HG03378 (cell line): ENCODE data around the gene SOD1.
A peak's percentile ranks its signal among the peaks of the same experiment; 100 is the strongest.
"Not testable (repeated sequence)": the region's sequence is repeated elsewhere in the genome, so short reads cannot be mapped to it uniquely, and the experiment has no call there.

Experiments used
- ATAC-seq: cut with Tn5 transposase; IDR thresholded peaks from one replicate; pipeline ENCODE4 v1.9.1; 2021; ENCODE audit warnings: mild to moderate bottlenecking, moderate library complexity; ENCODE audit not compliant: unreplicated experiment

Gene SOD1

GRCh38 chr21:31659536-31660258, at the start of gene SOD1:
TSS of gene SOD1 (plus strand) at chr21:31659693. CDS start at chr21:31659770, 77 bp downstream.
- ATAC-seq: peak; percentile 90

- no peak for ATAC-seq
These were observed 48.0 kb upstream of the SOD1 start for GRCh38 chr21:31611445-31611844.

- ATAC-seq: no peak
These were observed 46.4 kb upstream of the SOD1 start for GRCh38 chr21:31612894-31613785.

- no peak for ATAC-seq
These were observed 44.8 kb upstream of the SOD1 start for GRCh38 chr21:31614705-31615104.

GRCh38 chr21:31616216-31616615, 43.3 kb upstream of the SOD1 start:
- ATAC-seq: no peak

GRCh38 chr21:31618696-31619430, 40.6 kb upstream of the SOD1 start:
- ATAC-seq: no peak

- no peak for ATAC-seq
These were observed 37.1 kb upstream of the SOD1 start for GRCh38 chr21:31622397-31622796.

- no peak for ATAC-seq
These were observed 35.8 kb upstream of the SOD1 start for GRCh38 chr21:31623664-31624063.

- ATAC-seq: no peak
These were observed 35.3 kb upstream of the SOD1 start for GRCh38 chr21:31624181-31624580.

- no peak for ATAC-seq
These were observed 34.5 kb upstream of the SOD1 start for GRCh38 chr21:31624961-31625491.

GRCh38 chr21:31629972-31630711, 29.4 kb upstream of the SOD1 start:
- ATAC-seq: no peak

GRCh38 chr21:31631881-31632280, 27.6 kb upstream of the SOD1 start:
- ATAC-seq: not testable (repeated sequence)

GRCh38 chr21:31634993-31635392, 24.5 kb upstream of the SOD1 start:
- no peak for ATAC-seq

GRCh38 chr21:31636874-31637273, 22.6 kb upstream of the SOD1 start:
- no peak for ATAC-seq

- no peak for ATAC-seq
These were observed 18.0 kb upstream of the SOD1 start for GRCh38 chr21:31641416-31641922.

GRCh38 chr21:31644643-31645042, 14.8 kb upstream of the SOD1 start:
- no peak for ATAC-seq

- peak; percentile 78 for ATAC-seq
These were observed 11.8 kb upstream of the SOD1 start for GRCh38 chr21:31647650-31648049.

GRCh38 chr21:31650930-31651329, 8.6 kb upstream of the SOD1 start:
- no peak for ATAC-seq

GRCh38 chr21:31651491-31651890, 8.0 kb upstream of the SOD1 start:
- not testable (repeated sequence) for ATAC-seq

- no peak for ATAC-seq
These were observed 5.2 kb upstream of the SOD1 start for GRCh38 chr21:31654340-31654739.
